Keratinocyte (primary cell): ENCODE measurements around the gene HIP1. TPM values are rescaled to one million over a fixed set of nuclear protein-coding genes. Genes with fewer than 3 reads are reported as not detected.
"Not testable (repeated sequence)": the region's sequence is repeated elsewhere in the genome, so short reads cannot be mapped to it uniquely, and the experiment has no call there.

Experiments
- DNase-seq: peaks from one replicate; pipeline ENCODE4 v3.0.0-alpha.2; 2011; ENCODE audit warnings: low read depth, missing footprints, low spot score
- FAIRE-seq: peaks from 2 replicates; lab custom pipeline; 2011; peaks lifted over from hg19 to GRCh38; lab: Jason Lieb, UNC
- H2AFZ ChIP-seq: 2 replicates; pipeline ENCODE4 v1.6.0; 2012; ENCODE audit warnings: low read length, control low read depth, inconsistent platforms; ENCODE audit not compliant: control insufficient read depth
- H3K27ac ChIP-seq: 2 replicates; pipeline ENCODE4 v1.5.1; 2011; ENCODE audit warnings: low read length; ENCODE audit not compliant: control insufficient read depth, insufficient read depth
- H3K27me3 ChIP-seq: 3 replicates; pipeline ENCODE4 v1.6.0; 2011; ENCODE audit warnings: low read length; ENCODE audit not compliant: control insufficient read depth, insufficient read depth; ENCODE audit errors: extremely low read depth
- H3K36me3 ChIP-seq, 2 experiments: 2 replicates in 1 of 2; 3 replicates in 1 of 2; pipeline ENCODE4 v1.5.1; 2011; ENCODE audit warnings: low read length in 2 of 2, mild to moderate bottlenecking in 1 of 2; ENCODE audit not compliant: control insufficient read depth in 2 of 2, insufficient read depth in 2 of 2; ENCODE audit errors: extremely low read depth in 1 of 2
- H3K4me1 ChIP-seq: 3 replicates; pipeline ENCODE4 v1.5.1; 2011; ENCODE audit warnings: low read length; ENCODE audit not compliant: control insufficient read depth, insufficient read depth; ENCODE audit errors: extremely low read depth
- H3K4me2 ChIP-seq: 3 replicates; pipeline ENCODE4 v1.6.0; 2011; ENCODE audit warnings: low read depth, low read length; ENCODE audit not compliant: control insufficient read depth, insufficient read depth; ENCODE audit errors: extremely low read depth
- H3K4me3 ChIP-seq, 3 experiments: fragments of 200-600 bp in 1 of 3; sonication (generic) in 1 of 3; 2 replicates in 2 of 3; 3 replicates in 1 of 3; pipeline ENCODE4 v1.5.1; 2011 to 2016; ENCODE audit warnings: low read length in 3 of 3, mild to moderate bottlenecking in 3 of 3, control low read depth in 2 of 3, inconsistent platforms in 1 of 3, low read depth in 1 of 3, mixed read lengths in 1 of 3, mixed run types in 1 of 3, moderate library complexity in 1 of 3; ENCODE audit not compliant: control insufficient read depth in 2 of 3, insufficient read depth in 2 of 3; ENCODE audit errors: extremely low read depth in 1 of 3
- H3K79me2 ChIP-seq: 2 replicates; pipeline ENCODE4 v1.6.0; 2012; ENCODE audit warnings: low read length; ENCODE audit not compliant: control insufficient read depth, insufficient read depth
- H3K9ac ChIP-seq: 3 replicates; pipeline ENCODE4 v1.6.0; 2011; ENCODE audit warnings: low read length; ENCODE audit not compliant: control insufficient read depth, insufficient read depth; ENCODE audit errors: extremely low read depth
- H3K9me1 ChIP-seq: 3 replicates; pipeline ENCODE4 v1.6.0; 2011; ENCODE audit warnings: low read length; ENCODE audit not compliant: control insufficient read depth, insufficient read depth; ENCODE audit errors: extremely low read depth
- H3K9me3 ChIP-seq: 2 replicates; pipeline ENCODE4 v1.5.1; 2012; ENCODE audit warnings: low read depth, low read length; ENCODE audit not compliant: control insufficient read depth
- H4K20me1 ChIP-seq: 3 replicates; pipeline ENCODE4 v1.6.0; 2011; ENCODE audit warnings: low read length; ENCODE audit not compliant: control insufficient read depth, insufficient read depth; ENCODE audit errors: extremely low read depth
- EZH2 ChIP-seq: IDR thresholded peaks from one replicate; pipeline ENCODE4 v1.6.1; 2012; ENCODE audit warnings: inconsistent platforms, mild to moderate bottlenecking, low read length, moderate library complexity
- dilution Hi-C: fragments of 300-500 bp; cut with MboI; formaldehyde crosslinking; loops from one replicate; pipeline ENCODE4 v1.7.0; 2020; ENCODE audit warnings: low sequenced_read_pairs; ENCODE audit not compliant: extremely low pct_ligation_motif_present
- polyA minus RNA-seq, 3 experiments: library from RNA; depleted of rRNA, polyadenylated mRNA; stranded (reverse); fragments of >200 nt; gene quantifications; 1 replicate in 1 of 3; 2 replicates in 1 of 3; 3 replicates in 1 of 3; pipeline ENCODE4 v1.2.3, GENCODE V29; 2011
- polyA plus RNA-seq, 5 experiments: library from polyadenylated mRNA; depleted of rRNA in 3 of 5; stranded (reverse) in 3 of 5; stranded (forward) in 1 of 5; unstranded in 1 of 5; fragments of >200 nt; gene quantifications; 1 replicate in 1 of 5; 2 replicates in 3 of 5; 3 replicates in 1 of 5; pipeline versions ENCODE4 v1.2.1 to v1.2.3, GENCODE V29; 2011 to 2012; ENCODE audit warnings: missing spikeins in 2 of 5, low read depth in 1 of 5, low replicate concordance in 1 of 5
- TF ChIP-seq, protein P1 (sequence below), 3 experiments: IDR thresholded peaks in 1 of 3; conservative IDR thresholded peaks in 1 of 3; optimal IDR thresholded peaks in 1 of 3; 2 replicates in 2 of 3; 3 replicates in 1 of 3; pipeline versions ENCODE3 to v1.5.1; 2011; ENCODE audit warnings: low read length in 3 of 3, mild to moderate bottlenecking in 3 of 3, moderate library complexity in 2 of 3, control low read depth in 1 of 3, inconsistent platforms in 1 of 3; ENCODE audit not compliant: insufficient read depth in 2 of 3; ENCODE audit errors: extremely low read depth in 1 of 3

HIP1 gene
- polyA plus RNA-seq (5.0 to 6.9 TPM (median 5.3 TPM) in 3 replicates), polyA minus RNA-seq (9.5 to 13.5 TPM (median 10.6 TPM) in 3 replicates)
- polyA plus RNA-seq (2011; ENCODE audit: low read depth): 4.0 TPM
- polyA plus RNA-seq (2011; cell fraction: cytosol; rRNA removed): 5.3 and 5.5 TPM in 2 replicates
- polyA plus RNA-seq (2011; cell fraction: nucleus; rRNA removed): 9.0 and 10.3 TPM in 2 replicates
- 1.7 and 5.5 TPM in 2 replicates for polyA plus RNA-seq (2012; ENCODE audit: low replicate concordance)
- polyA minus RNA-seq (2011; cell fraction: cytosol; rRNA and poly(A)+ RNA removed): 8.4 TPM
- 5.9 and 14.0 TPM in 2 replicates for polyA minus RNA-seq (2011; cell fraction: nucleus; rRNA and poly(A)+ RNA removed)

GRCh38 chr7:75738604-75738974, at the start of gene HIP1:
HIP1 (minus strand) TSS chr7:75738941; CDS start chr7:75738920, 21 bp downstream.
- H3K9me3 ChIP-seq: no peaks in the 10 kb centered on the region
- dilution Hi-C loops: no loop called here
- peak within 1 kb of the TSS; percentile 78 for H3K9ac ChIP-seq
- no peaks in the 10 kb centered on the region for H3K36me3 ChIP-seq
- H2AFZ ChIP-seq: peak within 1 kb of the TSS; percentile 84
- H3K9me1 ChIP-seq: no peaks in the 10 kb centered on the region
- TF ChIP-seq, protein P1, sequence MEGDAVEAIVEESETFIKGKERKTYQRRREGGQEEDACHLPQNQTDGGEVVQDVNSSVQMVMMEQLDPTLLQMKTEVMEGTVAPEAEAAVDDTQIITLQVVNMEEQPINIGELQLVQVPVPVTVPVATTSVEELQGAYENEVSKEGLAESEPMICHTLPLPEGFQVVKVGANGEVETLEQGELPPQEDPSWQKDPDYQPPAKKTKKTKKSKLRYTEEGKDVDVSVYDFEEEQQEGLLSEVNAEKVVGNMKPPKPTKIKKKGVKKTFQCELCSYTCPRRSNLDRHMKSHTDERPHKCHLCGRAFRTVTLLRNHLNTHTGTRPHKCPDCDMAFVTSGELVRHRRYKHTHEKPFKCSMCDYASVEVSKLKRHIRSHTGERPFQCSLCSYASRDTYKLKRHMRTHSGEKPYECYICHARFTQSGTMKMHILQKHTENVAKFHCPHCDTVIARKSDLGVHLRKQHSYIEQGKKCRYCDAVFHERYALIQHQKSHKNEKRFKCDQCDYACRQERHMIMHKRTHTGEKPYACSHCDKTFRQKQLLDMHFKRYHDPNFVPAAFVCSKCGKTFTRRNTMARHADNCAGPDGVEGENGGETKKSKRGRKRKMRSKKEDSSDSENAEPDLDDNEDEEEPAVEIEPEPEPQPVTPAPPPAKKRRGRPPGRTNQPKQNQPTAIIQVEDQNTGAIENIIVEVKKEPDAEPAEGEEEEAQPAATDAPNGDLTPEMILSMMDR (optimal IDR thresholded peaks at IDR 0.05 in 1 of 3, IDR thresholded peaks at IDR 0.05 in 1 of 3, conservative IDR thresholded peaks at IDR 0.05 in 1 of 3; ENCODE audit: extremely low read depth in 1 of 3, insufficient read depth in 2 of 3, low read length in 3 of 3): no peak
- TF ChIP-seq EZH2: no peak
- H3K4me1 ChIP-seq: peaks cover 16% of the 10 kb centered on the region
- FAIRE-seq: no peak
- H3K27me3 ChIP-seq: no peaks in the 10 kb centered on the region
- peak within 1 kb of the TSS; percentile 47 for H3K27ac ChIP-seq
- peak within 1 kb of the TSS; percentile 91 for H3K4me2 ChIP-seq
- H4K20me1 ChIP-seq: no peaks in the 10 kb centered on the region
- peak within 1 kb of the TSS; percentile 77 to 95 (median 84) for H3K4me3 ChIP-seq
- no peak for DNase-seq
- no peaks in the 10 kb centered on the region for H3K79me2 ChIP-seq

- DNase-seq, H2AFZ ChIP-seq, H4K20me1 ChIP-seq, FAIRE-seq, H3K9me3 ChIP-seq, H3K4me2 ChIP-seq, H3K36me3 ChIP-seq, H3K4me1 ChIP-seq, dilution Hi-C loops, H3K27me3 ChIP-seq, H3K79me2 ChIP-seq, H3K27ac ChIP-seq, H3K9me1 ChIP-seq, H3K4me3 ChIP-seq, H3K9ac ChIP-seq: not testable (repeated sequence)
Observed at GRCh38 chr7:75788154-75788847, 49.6 kb upstream of the HIP1 start.

DNA sequence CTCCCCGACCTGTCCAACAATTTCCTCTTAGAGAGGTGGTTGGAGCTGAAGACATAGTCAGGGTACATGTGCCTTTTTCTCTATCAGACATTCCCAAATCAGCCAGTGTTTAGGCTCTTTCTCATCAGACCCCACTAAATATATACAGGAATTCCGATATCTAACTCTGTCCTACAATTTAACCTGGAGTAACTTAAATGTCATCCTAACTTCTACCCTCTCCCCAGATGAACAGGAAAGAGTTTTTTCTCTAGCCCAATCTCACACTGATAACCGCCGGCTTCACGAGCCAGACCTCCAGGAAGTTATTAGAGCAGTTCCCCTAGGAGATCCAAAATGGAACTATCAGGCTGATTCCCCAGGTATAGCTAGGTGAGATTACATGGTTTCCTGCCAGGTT, 44.3 kb upstream of the HIP1 start:
- dilution Hi-C loops, H2AFZ ChIP-seq, H3K27me3 ChIP-seq, H3K79me2 ChIP-seq, H3K9me1 ChIP-seq, FAIRE-seq, H3K9ac ChIP-seq, H3K4me1 ChIP-seq, H3K36me3 ChIP-seq, H4K20me1 ChIP-seq, H3K4me3 ChIP-seq, H3K9me3 ChIP-seq, DNase-seq, H3K4me2 ChIP-seq, H3K27ac ChIP-seq: not testable (repeated sequence)

DNA sequence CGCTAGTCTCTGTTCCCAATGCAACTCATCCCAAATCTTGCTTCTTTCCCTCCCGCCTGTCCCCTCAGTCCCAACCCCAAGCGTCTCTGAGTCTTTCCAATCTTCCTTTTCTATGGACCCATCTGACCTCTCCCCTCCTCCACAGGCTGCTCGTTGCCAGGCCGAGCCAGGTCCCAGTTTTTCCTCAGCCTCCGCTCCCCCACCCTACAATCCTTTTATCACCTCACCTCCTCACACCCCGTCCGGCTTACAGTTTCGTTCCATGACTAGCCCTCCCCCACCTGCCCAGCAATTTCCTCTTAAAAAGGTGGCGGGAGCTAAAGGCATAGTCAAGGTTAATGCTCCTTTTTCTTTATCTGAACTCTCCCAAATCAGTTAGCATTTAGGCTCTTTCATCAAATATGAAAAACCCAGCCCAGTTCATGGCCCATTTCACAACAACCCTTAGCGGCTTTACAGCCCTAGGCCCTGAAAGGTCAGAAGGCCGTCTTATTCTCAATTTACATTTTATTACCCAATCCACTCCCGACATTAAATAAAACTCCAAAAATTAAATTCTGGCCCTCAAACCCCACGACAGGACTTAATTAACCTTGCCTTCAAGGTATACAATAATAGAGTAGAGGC, 42.0 kb upstream of the HIP1 start:
- H4K20me1 ChIP-seq, H3K27ac ChIP-seq, H3K4me2 ChIP-seq, H3K9ac ChIP-seq, H3K4me1 ChIP-seq, dilution Hi-C loops, H3K9me3 ChIP-seq, H3K9me1 ChIP-seq, DNase-seq, H3K79me2 ChIP-seq, H3K27me3 ChIP-seq, H3K4me3 ChIP-seq, FAIRE-seq, H3K36me3 ChIP-seq, H2AFZ ChIP-seq: not testable (repeated sequence)
